Measurements from ENCODE around the gene CAMTA1.
"Not testable (repeated sequence)": the region's sequence is repeated elsewhere in the genome, so short reads cannot be mapped to it uniquely, and the experiment has no call there.

CAMTA1 gene

DNA sequence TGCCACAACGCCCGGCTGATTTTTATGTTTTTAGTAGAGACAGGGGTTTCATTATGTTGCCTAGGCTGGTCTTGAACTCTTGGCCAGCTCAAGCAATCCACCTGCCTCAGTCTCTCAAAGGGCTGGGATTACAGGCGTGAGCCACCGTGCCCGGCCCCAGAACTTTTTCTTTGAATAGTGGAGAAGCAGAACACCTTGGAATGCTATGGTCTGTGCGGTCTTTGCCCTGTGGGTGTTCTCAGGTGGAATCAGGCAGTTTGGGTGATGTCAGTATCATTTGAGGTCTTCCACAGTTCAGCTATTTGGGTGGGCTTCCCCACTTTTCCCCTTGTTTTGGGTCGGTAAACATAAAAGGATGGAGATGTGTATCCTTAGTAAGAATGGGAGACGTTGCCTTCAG lies 17.6 kb downstream of the CAMTA1 start:
- Histone ChIP-seq H3K27ac (ENCODE audit: low read depth, low read length) (peak overlapping the region; percentile 25), H3K9me3 (ENCODE audit: control insufficient read depth in 5 of 5, low read length in 5 of 5) (no peaks in the 10 kb centered on the region), H3K9ac (ENCODE audit: low read length in 5 of 5) (no peak overlapping the region), H3K4me1 (ENCODE audit: control insufficient read depth in 5 of 5, insufficient read depth in 5 of 5, low read length in 5 of 5) (peaks cover 0 to 26% (median 18%) of the 10 kb centered on the region in 5 donors), H3K27me3 (ENCODE audit: control insufficient read depth in 5 of 5, insufficient read depth in 4 of 5, low read length in 5 of 5) (no peaks in the 10 kb centered on the region), H3K4me3 (ENCODE audit: low read depth in 1 of 5, low read length in 5 of 5) (no peak overlapping the region), H3K36me3 (ENCODE audit: control insufficient read depth in 5 of 5, insufficient read depth in 5 of 5, low read length in 5 of 5) (no peaks in the 10 kb centered on the region)

DNA sequence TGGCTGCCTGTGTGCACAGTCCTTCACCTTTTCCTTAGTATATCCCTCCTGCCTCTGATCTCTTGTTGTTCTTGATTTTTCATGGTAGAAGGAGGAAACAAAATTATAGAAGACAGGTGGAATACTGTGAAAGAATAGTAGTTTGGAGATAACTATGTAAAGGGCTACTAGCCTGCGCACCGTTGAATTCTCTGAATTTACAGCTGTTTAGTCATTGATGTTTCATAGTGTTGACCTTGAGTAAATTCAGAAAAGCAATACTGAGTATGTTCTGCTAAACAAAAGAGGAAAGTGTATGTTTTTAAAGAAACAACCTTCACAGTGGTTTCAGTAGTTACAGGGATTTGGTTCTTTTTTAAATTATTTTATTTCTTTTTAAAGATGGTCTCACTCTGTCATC lies 18.1 kb downstream of the CAMTA1 start:
- Histone ChIP-seq H3K27ac (ENCODE audit: low read depth, low read length) (no peak overlapping the region), H3K4me3 (ENCODE audit: low read depth in 1 of 5, low read length in 5 of 5) (no peak overlapping the region), H3K4me1 (ENCODE audit: control insufficient read depth in 5 of 5, insufficient read depth in 5 of 5, low read length in 5 of 5) (peaks cover 0 to 26% (median 18%) of the 10 kb centered on the region in 5 donors), H3K27me3 (ENCODE audit: control insufficient read depth in 5 of 5, insufficient read depth in 4 of 5, low read length in 5 of 5) (no peaks in the 10 kb centered on the region), H3K9ac (ENCODE audit: low read length in 5 of 5) (no peak overlapping the region), H3K9me3 (ENCODE audit: control insufficient read depth in 5 of 5, low read length in 5 of 5) (no peaks in the 10 kb centered on the region), H3K36me3 (ENCODE audit: control insufficient read depth in 5 of 5, insufficient read depth in 5 of 5, low read length in 5 of 5) (no peaks in the 10 kb centered on the region)

- Histone ChIP-seq H3K4me1 (ENCODE audit: control insufficient read depth in 5 of 5, insufficient read depth in 5 of 5, low read length in 5 of 5) (peaks cover 0 to 26% (median 18%) of the 10 kb centered on the region in 5 donors), H3K4me3 (ENCODE audit: low read depth in 1 of 5, low read length in 5 of 5) (no peak overlapping the region), H3K27ac (ENCODE audit: low read depth, low read length) (no peak overlapping the region), H3K36me3 (ENCODE audit: control insufficient read depth in 5 of 5, insufficient read depth in 5 of 5, low read length in 5 of 5) (peaks cover 0 to 4% (median 0%) of the 10 kb centered on the region in 5 donors), H3K27me3 (ENCODE audit: control insufficient read depth in 5 of 5, insufficient read depth in 4 of 5, low read length in 5 of 5) (no peaks in the 10 kb centered on the region), H3K9ac (ENCODE audit: low read length in 5 of 5) (no peak overlapping the region), H3K9me3 (ENCODE audit: control insufficient read depth in 5 of 5, low read length in 5 of 5) (no peaks in the 10 kb centered on the region)
These were observed 19.8 kb downstream of the CAMTA1 start for GRCh38 chr1:6805004-6805416.

- H3K27me3 ChIP-seq (ENCODE audit: control insufficient read depth in 5 of 5, insufficient read depth in 4 of 5, low read length in 5 of 5): no peaks in the 10 kb centered on the region
- H3K4me3 ChIP-seq (ENCODE audit: low read depth in 1 of 5, low read length in 5 of 5): no peak overlapping the region
- H3K9me3 ChIP-seq (ENCODE audit: control insufficient read depth in 5 of 5, low read length in 5 of 5): no peaks in the 10 kb centered on the region
- no peak overlapping the region for H3K9ac ChIP-seq (ENCODE audit: low read length in 5 of 5)
- peaks cover 0 to 4% (median 0%) of the 10 kb centered on the region in 5 donors for H3K36me3 ChIP-seq (ENCODE audit: control insufficient read depth in 5 of 5, insufficient read depth in 5 of 5, low read length in 5 of 5)
- peaks cover 0 to 16% (median 7%) of the 10 kb centered on the region in 5 donors for H3K4me1 ChIP-seq (ENCODE audit: control insufficient read depth in 5 of 5, insufficient read depth in 5 of 5, low read length in 5 of 5)
- H3K27ac ChIP-seq (ENCODE audit: low read depth, low read length): no peak overlapping the region
These were observed 22.5 kb downstream of the CAMTA1 start for GRCh38 chr1:6807782-6808181.

DNA sequence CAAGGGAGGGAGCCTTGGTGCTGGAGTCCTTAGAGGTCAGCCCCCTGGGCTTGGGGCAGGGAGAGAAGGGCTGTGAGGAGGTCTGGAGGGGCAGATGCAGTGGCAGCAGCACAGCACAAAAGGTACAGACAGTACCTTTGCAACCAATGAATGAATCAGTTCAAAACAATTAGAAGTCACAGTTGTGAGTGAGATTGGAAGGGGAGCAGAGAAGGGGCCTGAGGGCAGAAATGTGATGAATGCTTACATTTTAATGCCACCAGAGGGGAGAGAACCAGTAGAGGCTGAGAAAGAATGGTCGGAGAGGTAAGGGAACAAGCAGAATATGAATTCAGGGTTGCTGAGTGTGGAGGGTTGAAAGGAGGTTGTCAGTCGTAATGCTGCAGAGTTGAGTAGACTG lies 24.2 kb downstream of the CAMTA1 start:
- Histone ChIP-seq H3K4me3 (ENCODE audit: low read depth in 1 of 5, low read length in 5 of 5) (no peak overlapping the region), H3K9ac (ENCODE audit: low read length in 5 of 5) (no peak overlapping the region), H3K9me3 (ENCODE audit: control insufficient read depth in 5 of 5, low read length in 5 of 5) (no peaks in the 10 kb centered on the region), H3K4me1 (ENCODE audit: control insufficient read depth in 5 of 5, insufficient read depth in 5 of 5, low read length in 5 of 5) (peaks cover 0 to 16% (median 7%) of the 10 kb centered on the region in 5 donors), H3K36me3 (ENCODE audit: control insufficient read depth in 5 of 5, insufficient read depth in 5 of 5, low read length in 5 of 5) (peaks cover 0 to 4% (median 0%) of the 10 kb centered on the region in 5 donors), H3K27ac (ENCODE audit: low read depth, low read length) (no peak overlapping the region), H3K27me3 (ENCODE audit: control insufficient read depth in 5 of 5, insufficient read depth in 4 of 5, low read length in 5 of 5) (no peaks in the 10 kb centered on the region)

GRCh38 chr1:6810146-6810734 lies 25.0 kb downstream of the CAMTA1 start:
- not testable (repeated sequence) for H3K36me3 ChIP-seq (ENCODE audit: control insufficient read depth in 5 of 5, insufficient read depth in 5 of 5, low read length in 5 of 5); H3K9me3 ChIP-seq (ENCODE audit: control insufficient read depth in 5 of 5, low read length in 5 of 5); H3K9ac ChIP-seq (ENCODE audit: low read length in 5 of 5); H3K4me3 ChIP-seq (ENCODE audit: low read depth in 1 of 5, low read length in 5 of 5); H3K27me3 ChIP-seq (ENCODE audit: control insufficient read depth in 5 of 5, insufficient read depth in 4 of 5, low read length in 5 of 5); H3K27ac ChIP-seq (ENCODE audit: low read depth, low read length)
- H3K4me1 ChIP-seq (ENCODE audit: control insufficient read depth in 5 of 5, insufficient read depth in 5 of 5, low read length in 5 of 5): peaks cover 0 to 16% (median 5%) of the 10 kb centered on the region in 5 donors

DNA sequence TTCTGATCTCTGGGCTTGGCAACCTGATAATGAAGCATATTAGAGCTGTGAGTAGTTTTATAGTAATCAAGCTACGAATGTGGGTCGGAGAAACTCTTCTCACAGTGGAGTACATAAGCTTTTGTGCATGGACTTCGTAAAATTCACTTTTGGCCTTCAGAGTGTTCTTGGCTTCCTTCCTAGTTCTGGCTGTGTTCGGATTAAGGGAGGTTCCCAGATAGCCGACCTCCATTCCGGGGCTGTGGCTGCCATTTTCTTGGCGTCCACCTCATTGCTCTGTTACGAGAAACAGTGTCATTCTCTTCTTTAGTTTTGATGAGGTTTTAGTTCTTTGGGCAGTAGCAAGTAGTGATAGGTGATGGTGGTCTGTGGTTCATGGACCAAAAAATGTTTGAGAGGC lies 26.3 kb downstream of the CAMTA1 start:
- Histone ChIP-seq H3K9ac (ENCODE audit: low read length in 5 of 5) (no peak overlapping the region), H3K27me3 (ENCODE audit: control insufficient read depth in 5 of 5, insufficient read depth in 4 of 5, low read length in 5 of 5) (no peaks in the 10 kb centered on the region), H3K36me3 (ENCODE audit: control insufficient read depth in 5 of 5, insufficient read depth in 5 of 5, low read length in 5 of 5) (peaks cover 0 to 4% (median 0%) of the 10 kb centered on the region in 5 donors), H3K4me1 (ENCODE audit: control insufficient read depth in 5 of 5, insufficient read depth in 5 of 5, low read length in 5 of 5) (peaks cover 0 to 16% (median 5%) of the 10 kb centered on the region in 5 donors), H3K9me3 (ENCODE audit: control insufficient read depth in 5 of 5, low read length in 5 of 5) (no peaks in the 10 kb centered on the region), H3K4me3 (ENCODE audit: low read depth in 1 of 5, low read length in 5 of 5) (peak overlapping the region; percentile 5 to 58 (median 34)), H3K27ac (ENCODE audit: low read depth, low read length) (no peak overlapping the region)

DNA sequence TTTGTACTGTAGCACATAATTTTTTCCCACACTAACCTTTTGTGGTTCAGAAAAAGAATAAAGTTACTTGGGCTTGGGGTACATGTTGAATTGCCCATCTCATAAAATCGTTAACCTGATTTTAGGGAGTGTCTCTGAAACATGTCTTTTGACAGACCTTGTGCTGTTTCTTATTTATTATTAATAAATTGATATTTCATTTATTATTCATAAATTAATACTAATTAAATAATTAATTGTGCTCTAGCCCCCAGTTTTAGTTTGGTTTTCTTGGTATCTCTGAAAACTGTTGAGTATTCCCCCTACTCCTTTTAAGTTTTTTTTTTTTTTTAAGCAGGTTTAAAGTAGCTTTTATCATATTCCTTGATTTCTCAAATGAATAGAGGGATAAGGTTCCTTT lies 27.9 kb downstream of the CAMTA1 start:
- H3K36me3 ChIP-seq (ENCODE audit: control insufficient read depth in 5 of 5, insufficient read depth in 5 of 5, low read length in 5 of 5): peaks cover 0 to 4% (median 0%) of the 10 kb centered on the region in 5 donors
- peaks cover 0 to 16% (median 5%) of the 10 kb centered on the region in 5 donors for H3K4me1 ChIP-seq (ENCODE audit: control insufficient read depth in 5 of 5, insufficient read depth in 5 of 5, low read length in 5 of 5)
- H3K27ac ChIP-seq (ENCODE audit: low read depth, low read length): no peak overlapping the region
- H3K9ac ChIP-seq (ENCODE audit: low read length in 5 of 5): no peak overlapping the region
- H3K9me3 ChIP-seq (ENCODE audit: control insufficient read depth in 5 of 5, low read length in 5 of 5): no peaks in the 10 kb centered on the region
- H3K27me3 ChIP-seq (ENCODE audit: control insufficient read depth in 5 of 5, insufficient read depth in 4 of 5, low read length in 5 of 5): no peaks in the 10 kb centered on the region
- H3K4me3 ChIP-seq (ENCODE audit: low read depth in 1 of 5, low read length in 5 of 5): no peak overlapping the region

GRCh38 chr1:6815726-6816125 lies 30.5 kb downstream of the CAMTA1 start:
- H3K9me3 ChIP-seq (ENCODE audit: control insufficient read depth in 5 of 5, low read length in 5 of 5): no peaks in the 10 kb centered on the region
- H3K27me3 ChIP-seq (ENCODE audit: control insufficient read depth in 5 of 5, insufficient read depth in 4 of 5, low read length in 5 of 5): no peaks in the 10 kb centered on the region
- no peak overlapping the region for H3K4me3 ChIP-seq (ENCODE audit: low read depth in 1 of 5, low read length in 5 of 5)
- H3K27ac ChIP-seq (ENCODE audit: low read depth, low read length): no peak overlapping the region
- no peaks in the 10 kb centered on the region for H3K36me3 ChIP-seq (ENCODE audit: control insufficient read depth in 5 of 5, insufficient read depth in 5 of 5, low read length in 5 of 5)
- H3K9ac ChIP-seq (ENCODE audit: low read length in 5 of 5): no peak overlapping the region
- H3K4me1 ChIP-seq (ENCODE audit: control insufficient read depth in 5 of 5, insufficient read depth in 5 of 5, low read length in 5 of 5): peaks cover 0 to 16% (median 10%) of the 10 kb centered on the region in 5 donors

DNA sequence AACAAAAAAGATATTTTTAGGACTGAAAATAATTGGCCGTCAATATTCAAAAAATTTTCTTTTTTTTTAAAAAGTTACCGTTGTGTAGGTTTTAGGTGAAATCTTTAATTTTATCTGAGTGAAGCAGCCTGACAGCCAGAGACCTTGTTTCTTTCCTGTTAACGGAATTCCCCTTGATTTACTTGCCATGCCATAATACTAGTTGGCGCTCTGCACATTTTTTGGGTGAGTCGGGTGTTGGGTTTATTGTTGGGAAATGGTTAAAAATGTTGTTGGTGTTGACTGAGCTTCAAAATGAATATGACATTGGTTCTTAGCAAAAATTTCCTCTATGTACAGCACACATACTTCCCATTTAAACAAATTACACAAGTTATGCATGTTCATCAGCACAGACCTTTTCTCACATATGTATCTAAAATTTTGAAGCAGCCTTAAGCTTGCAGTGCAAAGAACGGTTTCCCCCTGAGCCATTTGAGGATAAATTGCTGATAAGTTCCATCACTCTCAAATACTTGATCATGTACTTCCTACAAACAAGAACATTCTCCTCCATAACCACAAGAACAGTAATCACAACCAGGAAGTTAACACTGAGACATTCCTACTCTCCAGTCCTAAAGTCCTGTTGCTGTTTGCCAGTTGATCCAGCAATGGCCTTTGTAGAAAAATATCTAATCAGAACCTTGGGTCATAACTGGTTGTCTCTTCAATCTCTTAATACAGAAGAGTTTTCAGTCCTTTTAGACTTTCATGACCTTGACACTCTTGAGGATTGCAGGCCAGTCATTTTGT lies 34.2 kb downstream of the CAMTA1 start:
- no peak overlapping the region for H3K27ac ChIP-seq (ENCODE audit: low read depth, low read length)
- no peak overlapping the region for H3K9ac ChIP-seq (ENCODE audit: low read length in 5 of 5)
- H3K27me3 ChIP-seq (ENCODE audit: control insufficient read depth in 5 of 5, insufficient read depth in 4 of 5, low read length in 5 of 5): no peaks in the 10 kb centered on the region
- no peaks in the 10 kb centered on the region for H3K36me3 ChIP-seq (ENCODE audit: control insufficient read depth in 5 of 5, insufficient read depth in 5 of 5, low read length in 5 of 5)
- peaks cover 0 to 18% (median 13%) of the 10 kb centered on the region in 5 donors for H3K4me1 ChIP-seq (ENCODE audit: control insufficient read depth in 5 of 5, insufficient read depth in 5 of 5, low read length in 5 of 5)
- no peaks in the 10 kb centered on the region for H3K9me3 ChIP-seq (ENCODE audit: control insufficient read depth in 5 of 5, low read length in 5 of 5)
- H3K4me3 ChIP-seq (ENCODE audit: low read depth in 1 of 5, low read length in 5 of 5): no peak overlapping the region

Measured in subcutaneous abdominal adipose tissue (tissue), 5 donors.